ENCODE measurements around the gene THSD7B.

The THSD7B gene

GRCh38 chr2:136770384-136770783 lies 5.0 kb downstream of the THSD7B start:
- CTCF ChIA-PET = no interaction called here
- DNase-seq (ENCODE audit: extremely low spot score) = no peak
- TF ChIP-seq, protein P1, sequence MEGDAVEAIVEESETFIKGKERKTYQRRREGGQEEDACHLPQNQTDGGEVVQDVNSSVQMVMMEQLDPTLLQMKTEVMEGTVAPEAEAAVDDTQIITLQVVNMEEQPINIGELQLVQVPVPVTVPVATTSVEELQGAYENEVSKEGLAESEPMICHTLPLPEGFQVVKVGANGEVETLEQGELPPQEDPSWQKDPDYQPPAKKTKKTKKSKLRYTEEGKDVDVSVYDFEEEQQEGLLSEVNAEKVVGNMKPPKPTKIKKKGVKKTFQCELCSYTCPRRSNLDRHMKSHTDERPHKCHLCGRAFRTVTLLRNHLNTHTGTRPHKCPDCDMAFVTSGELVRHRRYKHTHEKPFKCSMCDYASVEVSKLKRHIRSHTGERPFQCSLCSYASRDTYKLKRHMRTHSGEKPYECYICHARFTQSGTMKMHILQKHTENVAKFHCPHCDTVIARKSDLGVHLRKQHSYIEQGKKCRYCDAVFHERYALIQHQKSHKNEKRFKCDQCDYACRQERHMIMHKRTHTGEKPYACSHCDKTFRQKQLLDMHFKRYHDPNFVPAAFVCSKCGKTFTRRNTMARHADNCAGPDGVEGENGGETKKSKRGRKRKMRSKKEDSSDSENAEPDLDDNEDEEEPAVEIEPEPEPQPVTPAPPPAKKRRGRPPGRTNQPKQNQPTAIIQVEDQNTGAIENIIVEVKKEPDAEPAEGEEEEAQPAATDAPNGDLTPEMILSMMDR (IDR thresholded peaks at IDR 0.05; ENCODE audit: control extremely low read depth, extremely low read depth, low read depth, missing control alignments) = no peak
- POLR2A ChIA-PET = no interaction called here

DNA sequence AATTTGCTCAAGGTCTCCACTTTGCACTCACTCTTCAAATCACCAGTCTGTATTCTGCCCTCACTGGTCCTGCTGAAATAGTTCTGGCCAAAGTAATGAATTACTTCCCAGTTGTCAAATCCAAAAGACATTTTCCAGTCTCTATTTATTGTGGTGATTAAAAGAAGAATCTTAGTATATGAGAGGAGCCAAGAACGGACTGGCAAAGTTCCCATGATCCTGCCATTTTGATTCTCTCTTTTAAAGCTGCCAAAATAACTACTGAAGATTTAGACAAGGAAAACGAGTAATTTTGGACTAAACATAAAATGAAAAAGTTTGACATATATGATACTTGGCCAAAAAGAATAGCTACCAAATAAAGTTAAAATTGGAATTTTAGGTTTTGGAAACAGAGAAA lies 12.0 kb downstream of the THSD7B start:
- POLR2A ChIA-PET = no interaction called here

DNA sequence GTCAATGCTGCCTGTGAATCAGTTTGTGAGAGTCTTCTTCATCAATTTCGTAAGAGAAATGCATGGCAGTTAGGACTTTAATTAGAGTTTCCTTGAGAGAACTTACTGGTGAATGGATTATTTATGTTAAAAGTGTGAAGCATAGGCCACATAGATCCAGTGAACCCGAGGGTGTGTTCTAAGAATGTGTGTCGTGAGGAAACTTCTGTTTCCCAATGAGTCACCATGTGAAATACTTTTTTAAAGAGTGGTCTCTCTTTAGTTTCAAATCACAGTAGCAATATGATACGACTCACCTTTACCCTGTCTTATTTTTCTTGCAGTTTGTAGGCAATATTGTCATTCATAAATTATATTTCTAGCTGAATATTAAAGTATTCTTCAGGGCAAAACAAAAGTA lies 18.5 kb downstream of the THSD7B start:
- CTCF ChIA-PET = interaction anchor here (1.8 kb wide), 1 partner anchor 9 kb away, joined by 7 read pairs; no protein-coding TSS in a partner anchor
- DNase-seq (ENCODE audit: extremely low spot score) = no peak
- TF ChIP-seq, protein P1 (IDR thresholded peaks at IDR 0.05; ENCODE audit: control extremely low read depth, extremely low read depth, low read depth, missing control alignments) = no peak
- POLR2A ChIA-PET = no interaction called here

More for the DNA sequence above, 12.0 kb downstream of the THSD7B start:
- no peak for DNase-seq (ENCODE audit: extremely low spot score)
- TF ChIP-seq, protein P1 (IDR thresholded peaks at IDR 0.05; ENCODE audit: control extremely low read depth, extremely low read depth, low read depth, missing control alignments) = no peak
- CTCF ChIA-PET = interaction anchor here (1.2 kb wide), 1 partner anchor 11 kb away, joined by 3 read pairs; no protein-coding TSS in a partner anchor

GRCh38 chr2:136785215-136785614 lies 19.9 kb downstream of the THSD7B start:
- TF ChIP-seq, protein P1 (IDR thresholded peaks at IDR 0.05; ENCODE audit: control extremely low read depth, extremely low read depth, low read depth, missing control alignments) = no peak
- ChIA-PET CTCF (interaction anchor here (1.0 to 1.8 kb wide), 2 partner anchors 10 kb away, joined by 3 to 7 read pairs; no protein-coding TSS in a partner anchor), POLR2A (no interaction called here)
- DNase-seq (ENCODE audit: extremely low spot score) = no peak

GRCh38 chr2:136787970-136788369 lies 22.6 kb downstream of the THSD7B start:
- no peak for DNase-seq (ENCODE audit: extremely low spot score)
- POLR2A ChIA-PET = no interaction called here
- CTCF ChIA-PET = no interaction called here
- TF ChIP-seq, protein P1 (IDR thresholded peaks at IDR 0.05; ENCODE audit: control extremely low read depth, extremely low read depth, low read depth, missing control alignments) = no peak

- POLR2A ChIA-PET = no interaction called here
- DNase-seq (ENCODE audit: extremely low spot score) = no peak
- TF ChIP-seq, protein P1 (IDR thresholded peaks at IDR 0.05; ENCODE audit: control extremely low read depth, extremely low read depth, low read depth, missing control alignments) = no peak
- CTCF ChIA-PET = no interaction called here
Measured at GRCh38 chr2:136796339-136796738, 31.0 kb downstream of the THSD7B start.

DNA sequence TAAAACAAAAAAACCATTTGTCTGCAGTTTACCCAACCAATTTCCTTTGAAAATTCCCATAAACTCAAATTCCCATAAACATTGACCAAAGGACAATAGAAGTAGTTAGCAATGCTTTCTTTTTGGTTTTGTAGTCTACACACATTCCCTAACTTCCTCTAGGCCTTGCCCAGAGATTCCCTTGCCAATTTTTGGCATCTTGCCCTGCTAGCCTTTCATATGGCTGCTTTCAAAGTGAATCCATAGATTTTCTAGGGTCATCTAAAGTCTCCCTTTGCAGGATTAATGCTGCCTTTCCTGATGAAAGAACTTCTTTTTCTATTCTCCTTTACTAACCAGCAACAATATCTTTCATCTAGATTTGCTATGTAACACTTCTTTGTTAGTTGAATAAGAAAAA lies 33.4 kb downstream of the THSD7B start:
- CTCF ChIA-PET = no interaction called here
- DNase-seq (ENCODE audit: extremely low spot score) = no peak
- POLR2A ChIA-PET = no interaction called here
- TF ChIP-seq, protein P1 (IDR thresholded peaks at IDR 0.05; ENCODE audit: control extremely low read depth, extremely low read depth, low read depth, missing control alignments) = no peak

Measured in GM10248 (cell line).